GM18526 (cell line): ENCODE data around the gene PIK3CA.

Experiments used
- POLR2A ChIP-seq: IDR thresholded peaks from 3 replicates; pipeline ENCODE4 v1.6.1; 2011; ENCODE audit not compliant: insufficient read length; ENCODE audit errors: extremely low read depth

Gene PIK3CA

DNA sequence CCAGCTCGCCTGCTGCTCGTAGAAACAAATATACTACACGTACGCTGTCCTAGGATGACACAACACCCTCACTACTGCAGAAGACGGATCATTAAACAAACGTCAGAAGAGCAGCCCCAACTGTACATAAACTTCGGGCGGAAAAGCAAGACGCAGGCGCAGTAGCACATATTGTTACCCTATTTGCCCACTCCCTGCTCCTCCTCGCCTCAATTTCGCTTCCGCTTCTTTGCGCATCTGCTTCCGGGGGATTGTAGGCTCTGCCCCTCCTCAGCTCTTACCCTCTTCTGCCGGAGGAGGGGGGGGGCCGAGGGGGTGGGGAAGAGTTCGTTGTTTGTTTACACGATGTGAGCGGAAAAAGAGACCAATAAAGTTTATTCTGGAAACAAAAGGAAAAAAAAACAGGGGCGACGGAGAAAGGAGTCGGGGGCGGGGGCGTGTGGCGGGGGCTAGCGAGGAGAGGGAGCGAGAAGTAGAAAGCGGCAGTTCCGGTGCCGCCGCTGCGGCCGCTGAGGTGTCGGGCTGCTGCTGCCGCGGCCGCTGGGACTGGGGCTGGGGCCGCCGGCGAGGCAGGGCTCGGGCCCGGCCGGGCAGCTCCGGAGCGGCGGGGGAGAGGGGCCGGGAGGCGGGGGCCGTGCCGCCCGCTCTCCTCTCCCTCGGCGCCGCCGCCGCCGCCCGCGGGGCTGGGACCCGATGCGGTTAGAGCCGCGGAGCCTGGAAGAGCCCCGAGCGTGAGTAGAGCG, at the start of gene PIK3CA:
Gene PIK3CA (plus strand): TSS at position 485 of the 743 bp plus-strand sequence. CDS start 50,469 bp downstream, outside the sequence.
- TF ChIP-seq POLR2A: peak; percentile 46

DNA sequence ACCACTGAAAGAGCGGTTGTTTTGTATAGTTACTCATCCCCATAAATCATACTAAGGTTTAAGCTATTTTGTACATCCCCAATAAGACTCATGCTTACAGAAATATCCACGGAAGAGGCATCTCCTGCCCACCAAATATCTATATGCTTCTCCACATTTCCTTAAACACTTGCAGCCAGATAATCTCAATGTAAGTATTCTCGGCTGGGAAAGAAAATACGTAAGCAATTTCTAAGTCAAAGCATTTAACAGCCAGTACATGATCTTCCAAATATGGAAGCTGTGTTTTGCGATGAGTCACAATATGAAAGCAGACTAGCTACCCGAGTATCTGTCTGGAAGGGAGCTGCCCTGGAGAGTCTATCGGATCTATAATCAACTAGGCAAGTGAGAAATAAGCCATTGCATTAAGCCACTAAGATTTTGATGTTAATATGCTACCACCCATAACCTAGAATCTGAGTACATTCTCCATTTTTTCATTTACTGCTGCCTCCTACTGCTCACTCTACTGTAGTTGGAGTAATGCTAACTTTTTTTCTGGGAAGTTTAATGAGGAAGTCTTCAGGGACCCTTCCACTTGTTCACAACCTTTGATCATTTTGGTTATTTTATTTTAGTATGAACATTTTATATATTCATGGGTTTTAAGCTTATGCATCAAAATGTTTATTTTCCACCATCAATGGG, 49.6 kb upstream of the PIK3CA start:
- no peak for TF ChIP-seq POLR2A

- no peak for TF ChIP-seq POLR2A
Observed at GRCh38 chr3:179100652-179101051, 47.5 kb upstream of the PIK3CA start.

- no peak for TF ChIP-seq POLR2A
Observed at GRCh38 chr3:179105881-179106280, 42.3 kb upstream of the PIK3CA start.

GRCh38 chr3:179107617-179108016, 40.5 kb upstream of the PIK3CA start:
- TF ChIP-seq POLR2A: no peak

GRCh38 chr3:179108086-179108485, 40.1 kb upstream of the PIK3CA start:
- no peak for TF ChIP-seq POLR2A

- TF ChIP-seq POLR2A: no peak
Observed at GRCh38 chr3:179113903-179114302, 34.3 kb upstream of the PIK3CA start.

DNA sequence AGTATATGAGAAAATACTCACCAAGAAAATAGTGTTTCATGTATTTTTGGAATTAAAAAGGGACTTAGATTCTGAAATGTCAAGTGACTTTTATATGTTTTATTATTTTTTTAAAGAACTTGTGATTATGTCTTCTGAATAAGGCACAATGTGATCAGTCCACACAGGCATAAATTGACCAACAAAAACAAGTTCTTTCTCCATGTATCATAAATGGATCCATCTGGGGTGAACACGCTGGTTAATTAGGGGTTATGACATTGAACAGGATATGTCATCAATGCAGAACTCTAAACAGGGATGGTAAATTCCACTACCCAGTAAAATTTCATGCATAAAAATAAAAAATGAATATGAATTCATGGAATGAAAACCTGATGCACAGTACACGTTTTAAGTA, 31.3 kb upstream of the PIK3CA start:
- TF ChIP-seq POLR2A: no peak

GRCh38 chr3:179133575-179133974, 14.6 kb upstream of the PIK3CA start:
- TF ChIP-seq POLR2A: no peak

DNA sequence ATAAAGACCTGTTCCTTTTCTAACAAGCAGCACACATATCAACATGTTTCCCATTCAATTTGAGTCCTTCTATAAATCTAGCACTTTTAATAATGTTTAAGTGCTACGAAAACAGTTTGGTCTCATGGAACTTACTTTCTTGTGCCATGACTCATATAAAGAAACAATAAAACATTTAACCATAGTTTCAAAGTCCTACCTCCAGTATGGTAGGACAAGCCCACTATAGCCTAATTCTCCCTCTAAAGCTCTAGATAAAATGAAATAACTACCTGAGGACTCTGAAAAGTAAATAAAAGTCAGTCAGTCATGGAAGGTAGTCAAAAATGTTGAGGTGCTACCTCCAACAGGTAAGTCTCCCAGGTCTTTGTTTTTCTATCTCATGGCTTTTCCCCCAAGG, 12.0 kb upstream of the PIK3CA start:
- TF ChIP-seq POLR2A: no peak

- no peak for TF ChIP-seq POLR2A
Observed at GRCh38 chr3:179141890-179142289, 6.3 kb upstream of the PIK3CA start.

GRCh38 chr3:179146911-179147513, 1.1 kb upstream of the PIK3CA start:
- no peak for TF ChIP-seq POLR2A

DNA sequence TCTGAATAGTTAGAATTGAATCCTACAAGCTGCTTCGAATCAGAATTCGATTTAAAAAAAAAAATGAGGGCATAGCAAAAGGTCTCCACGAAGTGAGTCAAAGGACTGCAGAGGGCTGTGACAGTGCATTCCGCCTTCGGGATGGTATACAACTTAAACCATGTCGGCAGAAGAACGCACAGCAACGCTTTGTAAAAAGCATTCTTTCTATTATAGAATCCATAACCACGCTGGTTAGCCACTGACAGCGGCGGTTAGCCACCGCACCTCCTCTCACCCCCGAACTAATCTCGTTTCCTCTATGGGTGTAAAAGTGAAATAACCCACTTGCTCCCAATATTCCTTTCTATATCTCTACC, 664 bp upstream of the PIK3CA start:
- no peak for TF ChIP-seq POLR2A

- TF ChIP-seq POLR2A: no peak
Observed at GRCh38 chr3:179148616-179149405, 654 bp downstream of the PIK3CA start.

GRCh38 chr3:179149406-179149867, 1.3 kb downstream of the PIK3CA start:
- no peak for TF ChIP-seq POLR2A
